GM11168 (cell line): Measurements from ENCODE around the gene ARHGAP4.

ENCODE experiments used
- in situ Hi-C: fragments of 300-500 bp; cut with MboI; formaldehyde crosslinking; loops from one replicate; pipeline ENCODE4 v1.12.0; 2022; ENCODE audit warnings: low sequenced_read_pairs; ENCODE audit not compliant: unreplicated experiment

ARHGAP4 gene

GRCh38 chrX:153925739-153926551, at the start of gene ARHGAP4:
Gene ARHGAP4, minus strand, starts transcription at chrX:153926264. Its CDS starts 62 bp downstream, at chrX:153926202.
- in situ Hi-C loops: no loop called here

GRCh38 chrX:153974726-153975286, 48.7 kb upstream of the ARHGAP4 start:
- in situ Hi-C loops: no loop called here

- in situ Hi-C loops: no loop called here
Observed at GRCh38 chrX:153974003-153974725, 48.1 kb upstream of the ARHGAP4 start.

DNA sequence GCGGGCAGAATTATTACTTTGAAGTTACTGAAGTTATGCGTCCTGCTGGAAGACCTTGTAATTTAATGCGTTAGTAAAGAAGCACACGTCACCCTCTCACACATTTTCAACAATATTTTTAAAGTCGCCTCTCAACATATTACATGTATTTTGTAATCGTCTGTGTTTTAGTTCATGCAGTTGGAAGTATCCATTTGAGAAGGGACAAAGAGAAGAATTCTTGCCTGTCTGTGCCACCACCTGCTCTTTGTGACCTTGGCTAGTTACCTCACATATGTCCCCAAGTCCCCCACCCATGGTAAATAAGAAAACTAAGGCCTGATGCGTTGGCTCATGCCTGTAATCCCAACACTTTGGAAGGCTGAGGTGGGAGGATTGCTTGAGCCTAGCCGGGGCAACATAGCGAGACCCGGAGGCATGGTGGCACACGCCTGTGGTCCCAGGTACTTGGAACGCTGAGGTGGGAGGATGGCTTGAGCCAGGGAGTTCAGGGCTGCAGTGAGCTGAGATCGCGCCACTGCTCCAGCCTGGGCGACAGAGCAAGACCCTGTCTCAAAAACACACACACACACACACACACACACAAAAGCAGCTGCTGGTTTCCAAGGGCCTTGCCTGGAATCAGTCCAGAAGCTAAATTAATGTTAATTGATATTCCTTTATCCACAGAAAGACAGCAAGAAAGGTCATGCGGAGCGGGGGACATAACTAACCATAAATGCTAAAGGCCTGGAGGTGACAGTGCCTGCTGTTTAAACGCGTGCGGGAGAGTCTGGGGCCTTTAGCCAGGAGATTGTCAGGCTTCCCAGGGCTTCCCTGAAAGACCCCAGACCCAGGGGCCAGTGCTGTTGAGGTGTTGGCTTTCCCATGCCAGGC, 47.3 kb upstream of the ARHGAP4 start:
- in situ Hi-C loops: no loop called here

GRCh38 chrX:153972368-153973126, 46.5 kb upstream of the ARHGAP4 start, which contains the start of gene TMEM187:
Gene TMEM187, plus strand, starts transcription at chrX:153972754. Its CDS starts 9,309 bp downstream, at chrX:153982063.
- in situ Hi-C loops: no loop called here

GRCh38 chrX:153971450-153972367, 45.6 kb upstream of the ARHGAP4 start, which contains the start of gene HCFC1:
Gene HCFC1, minus strand, starts transcription at chrX:153971818. Its CDS starts 978 bp downstream, at chrX:153970840.
- in situ Hi-C loops: no loop called here

DNA sequence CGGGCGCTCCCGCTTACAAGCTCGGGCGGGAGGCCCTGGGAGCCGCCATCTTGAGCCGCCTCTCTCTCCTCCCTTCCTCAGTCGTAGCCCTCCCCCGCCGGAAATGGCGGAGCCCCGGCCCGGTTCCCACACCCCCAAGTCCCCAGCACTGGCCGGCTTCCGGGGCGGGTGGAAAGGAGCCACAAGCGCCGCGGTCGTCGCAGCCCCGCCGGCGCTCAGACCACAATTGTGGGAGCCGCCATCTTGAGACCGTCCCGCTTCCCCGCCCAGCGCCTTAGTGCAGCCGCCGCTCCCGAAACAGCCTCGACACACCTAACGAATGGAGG, 45.0 kb upstream of the ARHGAP4 start:
- in situ Hi-C loops: no loop called here

GRCh38 chrX:153970357-153971123, 44.5 kb upstream of the ARHGAP4 start:
- in situ Hi-C loops: no loop called here

DNA sequence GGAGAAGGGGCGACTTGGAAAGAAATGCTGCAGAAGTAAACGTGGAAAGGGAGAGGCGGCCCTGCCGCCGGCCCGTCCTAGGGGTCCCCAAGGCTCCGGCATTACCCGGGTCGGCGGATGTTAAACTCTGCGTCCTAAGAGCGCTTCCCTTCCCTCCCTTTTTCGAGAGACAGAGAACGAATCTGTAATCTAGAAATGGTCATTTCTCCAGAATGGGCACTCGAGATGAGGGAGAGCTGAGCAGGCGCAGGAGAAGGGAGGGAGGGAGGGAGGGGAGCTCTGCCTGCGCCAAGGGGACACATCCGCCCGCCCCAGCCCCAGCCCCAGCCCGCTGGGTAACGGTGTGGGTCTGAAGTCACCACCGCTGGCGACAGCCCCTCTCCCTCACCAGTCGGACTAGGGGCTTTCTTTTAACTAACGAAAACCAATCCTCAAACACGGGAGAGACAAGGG, 43.9 kb upstream of the ARHGAP4 start:
- in situ Hi-C loops: no loop called here

DNA sequence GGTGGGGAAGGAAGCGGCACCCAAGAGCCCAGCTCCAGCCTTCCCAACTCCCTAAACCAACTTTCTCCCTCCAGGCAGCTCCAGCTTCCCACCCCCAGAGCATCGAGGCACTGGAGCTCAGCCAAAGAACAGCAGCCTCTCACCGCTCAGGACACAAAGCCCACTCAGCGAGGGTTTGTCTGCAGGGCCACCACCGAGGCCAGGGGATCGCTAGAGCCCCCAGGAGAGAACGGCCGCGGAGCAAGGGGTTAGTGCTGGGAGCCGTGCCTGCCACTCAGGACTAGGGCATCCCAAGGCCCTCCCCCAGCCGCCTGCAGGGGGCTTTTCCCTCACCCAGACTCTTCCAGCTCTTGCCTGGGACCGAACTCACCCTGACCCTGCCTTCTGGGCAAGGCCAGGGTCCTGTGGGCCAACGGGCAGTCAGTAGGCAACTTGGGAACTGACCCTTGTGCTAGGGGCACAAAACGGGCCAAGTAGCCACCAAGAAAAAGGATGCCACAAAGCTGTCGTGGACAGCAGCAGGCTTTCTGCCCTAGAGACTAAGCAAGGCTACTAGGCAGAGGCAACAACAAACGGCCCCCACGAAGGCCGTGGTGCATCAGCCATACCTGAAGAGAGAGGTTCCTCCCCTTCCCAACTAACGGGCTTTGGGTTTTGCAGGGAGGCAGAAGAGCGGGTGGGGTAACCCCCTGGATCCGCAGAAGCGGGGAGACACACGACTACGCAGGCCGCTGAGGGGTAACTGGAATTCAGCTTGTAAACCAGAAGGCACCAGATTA, 43.2 kb upstream of the ARHGAP4 start:
- in situ Hi-C loops: no loop called here

DNA sequence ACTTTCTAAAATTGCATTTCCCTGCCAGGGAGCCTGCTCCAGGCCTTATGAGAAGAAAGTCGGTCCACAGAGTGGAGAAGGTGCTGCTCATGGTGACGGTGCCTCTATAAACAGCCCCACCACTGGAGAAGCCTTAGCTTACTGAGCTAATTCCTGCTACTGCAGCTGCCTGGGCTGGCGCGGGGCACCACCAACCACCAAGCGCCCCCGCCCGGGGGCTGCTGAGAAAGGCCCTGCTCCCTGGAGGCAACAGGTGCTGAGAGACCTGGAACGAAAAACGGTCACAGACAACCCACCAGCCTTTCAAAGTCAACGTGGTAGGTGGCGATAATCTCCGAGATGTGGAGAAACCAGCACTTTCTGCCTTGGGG, 42.7 kb upstream of the ARHGAP4 start:
- in situ Hi-C loops: no loop called here

- in situ Hi-C loops: no loop called here
Observed at GRCh38 chrX:153968255-153968654, 42.2 kb upstream of the ARHGAP4 start.

- in situ Hi-C loops: no loop called here
Observed at GRCh38 chrX:153967536-153968224, 41.6 kb upstream of the ARHGAP4 start.

DNA sequence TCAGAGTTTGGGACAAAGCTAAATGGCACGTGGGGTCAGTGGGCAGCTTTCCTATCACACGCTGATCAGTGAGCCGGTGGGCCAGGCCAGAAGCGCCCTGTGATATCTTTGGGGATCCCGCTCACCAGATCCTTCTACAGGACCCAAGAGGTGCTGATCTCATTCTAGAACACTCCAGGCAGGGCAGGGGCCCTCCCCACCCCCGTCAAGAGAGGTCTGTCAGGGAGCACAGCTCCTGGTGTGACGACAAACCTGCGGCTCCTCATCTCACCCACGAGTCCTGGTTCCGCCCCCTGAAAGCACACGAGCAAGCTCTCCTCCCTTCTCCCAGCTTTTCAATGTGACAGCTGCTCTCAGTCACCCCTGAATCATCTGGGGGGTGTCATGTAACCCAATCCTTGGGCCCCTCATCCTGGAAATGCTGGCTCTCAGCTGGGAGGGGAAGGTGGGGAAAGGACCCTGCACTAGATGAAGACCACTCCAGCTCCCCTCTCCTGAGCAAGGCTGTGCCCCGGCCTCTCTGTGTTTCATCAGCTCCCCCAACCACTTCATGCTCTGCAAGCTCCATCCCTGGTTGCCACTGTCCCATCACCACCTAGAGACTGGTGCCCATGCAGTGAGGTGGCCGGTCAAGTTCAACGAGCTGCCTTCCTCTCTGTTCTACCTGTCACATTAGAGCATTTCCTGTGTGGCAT, 40.9 kb upstream of the ARHGAP4 start:
- in situ Hi-C loops: no loop called here

GRCh38 chrX:153966283-153966688, 40.2 kb upstream of the ARHGAP4 start:
- in situ Hi-C loops: no loop called here

GRCh38 chrX:153965406-153965805, 39.3 kb upstream of the ARHGAP4 start:
- in situ Hi-C loops: no loop called here
